KBM-7 (cell line): ENCODE results near the gene ADTRP.
"Not testable (repeated sequence)": the region's sequence is repeated elsewhere in the genome, so short reads cannot be mapped to it uniquely, and the experiment has no call there.

ENCODE experiments used
- DNase-seq: peaks from one replicate; pipeline ENCODE4 v3.0.0-alpha.2; 2015
- in situ Hi-C: fragments of 300-500 bp; cut with MboI; formaldehyde crosslinking; loops from 2 replicates; pipeline ENCODE4 v1.14.3; 2020; ENCODE audit warnings: low sequenced_read_pairs, low pct_unique_long_range_greater_than_20kb, mixed read lengths

The ADTRP gene

GRCh38 chr6:11711984-11712711, 66.5 kb downstream of the ADTRP start:
- no peak for DNase-seq
- in situ Hi-C loops, result no loop called here

GRCh38 chr6:11711003-11711983, 67.3 kb downstream of the ADTRP start:
- in situ Hi-C loops, result no loop called here
- DNase-seq, result no peak

- in situ Hi-C loops, result no loop called here
- DNase-seq, result no peak
Observed at GRCh38 chr6:11710311-11710761, 68.3 kb downstream of the ADTRP start.

GRCh38 chr6:11706171-11706570, 72.4 kb downstream of the ADTRP start:
- in situ Hi-C loops, result no loop called here
- no peak for DNase-seq

GRCh38 chr6:11705483-11705882, 73.1 kb downstream of the ADTRP start:
- no peak for DNase-seq
- in situ Hi-C loops, result no loop called here

GRCh38 chr6:11705069-11705468, 73.5 kb downstream of the ADTRP start:
- in situ Hi-C loops, result no loop called here
- no peak for DNase-seq

- in situ Hi-C loops, result no loop called here
- DNase-seq, result no peak
Observed at GRCh38 chr6:11703725-11704124, 74.9 kb downstream of the ADTRP start.

- no peak for DNase-seq
- in situ Hi-C loops, result no loop called here
Observed at GRCh38 chr6:11702500-11703130, 76.0 kb downstream of the ADTRP start.

- DNase-seq, result no peak
- in situ Hi-C loops, result no loop called here
Observed at GRCh38 chr6:11702089-11702488, 76.5 kb downstream of the ADTRP start.

GRCh38 chr6:11701573-11701972, 77.0 kb downstream of the ADTRP start:
- in situ Hi-C loops, result no loop called here
- no peak for DNase-seq

- in situ Hi-C loops, result no loop called here
- DNase-seq, result peak; percentile 56
Observed at GRCh38 chr6:11700118-11700718, 78.4 kb downstream of the ADTRP start.

- in situ Hi-C loops, result no loop called here
- no peak for DNase-seq
Observed at GRCh38 chr6:11699576-11699975, 79.0 kb downstream of the ADTRP start.

GRCh38 chr6:11692451-11693376, 85.9 kb downstream of the ADTRP start:
- in situ Hi-C loops, result no loop called here
- DNase-seq, result peak; percentile 93

GRCh38 chr6:11689847-11690246, 88.8 kb downstream of the ADTRP start:
- DNase-seq, result no peak
- in situ Hi-C loops, result no loop called here

GRCh38 chr6:11689400-11689799, 89.2 kb downstream of the ADTRP start:
- DNase-seq, in situ Hi-C loops: not testable (repeated sequence)

GRCh38 chr6:11688425-11688709, 90.2 kb downstream of the ADTRP start:
- DNase-seq, result no peak
- in situ Hi-C loops, result no loop called here

- no peak for DNase-seq
- in situ Hi-C loops, result no loop called here
Observed at GRCh38 chr6:11685481-11686093, 93.0 kb downstream of the ADTRP start.

GRCh38 chr6:11684901-11685480, 93.6 kb downstream of the ADTRP start:
- in situ Hi-C loops, result no loop called here
- DNase-seq, result no peak
